Raji (cell line): ENCODE data around the gene ROBO1.

Source experiments
- POLR2A ChIP-seq: IDR thresholded peaks from 2 replicates; pipeline ENCODE4 v1.6.1; 2011; ENCODE audit warnings: low read depth, low read length, control low read depth; ENCODE audit not compliant: insufficient read depth

ROBO1 gene

DNA sequence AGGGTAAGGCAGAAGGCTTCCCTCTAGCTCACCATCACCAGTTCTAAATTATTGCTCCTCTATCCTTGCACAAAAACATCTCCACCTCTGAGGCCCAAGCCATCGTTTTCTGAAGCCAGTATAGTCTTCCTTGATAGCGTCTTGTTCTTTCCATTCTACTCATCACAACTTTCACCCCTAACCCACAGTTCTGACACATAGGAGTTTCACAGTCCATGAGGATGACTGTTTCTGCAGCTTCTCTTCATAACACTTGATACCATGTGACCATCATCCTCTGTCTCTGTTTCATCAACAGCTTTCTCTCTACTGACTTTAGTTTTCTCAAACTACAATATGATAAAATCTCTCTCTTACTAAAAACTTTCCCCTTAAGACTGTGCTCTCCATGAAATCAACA, 1166.5 kb downstream of the ROBO1 start:
- no peak for TF ChIP-seq POLR2A

DNA sequence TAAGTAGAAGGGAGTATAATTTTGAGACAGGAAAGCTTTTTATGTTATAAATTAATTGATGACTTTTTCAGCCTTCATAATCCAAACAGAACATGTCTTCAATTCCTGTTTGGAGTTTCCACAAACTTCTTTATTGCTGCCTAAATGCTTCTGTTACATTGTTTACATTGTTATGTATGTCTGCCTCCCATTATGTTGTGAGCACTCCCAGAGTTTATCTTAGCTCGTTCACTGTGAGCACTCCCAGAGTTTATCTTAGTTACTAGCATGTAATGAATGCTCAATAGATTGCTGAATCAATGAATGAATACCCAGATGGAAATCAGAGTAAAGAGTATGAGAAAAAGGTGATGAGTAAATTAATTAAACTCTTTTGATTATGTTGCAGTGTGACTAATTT, 1178.0 kb downstream of the ROBO1 start:
- TF ChIP-seq POLR2A = no peak

DNA sequence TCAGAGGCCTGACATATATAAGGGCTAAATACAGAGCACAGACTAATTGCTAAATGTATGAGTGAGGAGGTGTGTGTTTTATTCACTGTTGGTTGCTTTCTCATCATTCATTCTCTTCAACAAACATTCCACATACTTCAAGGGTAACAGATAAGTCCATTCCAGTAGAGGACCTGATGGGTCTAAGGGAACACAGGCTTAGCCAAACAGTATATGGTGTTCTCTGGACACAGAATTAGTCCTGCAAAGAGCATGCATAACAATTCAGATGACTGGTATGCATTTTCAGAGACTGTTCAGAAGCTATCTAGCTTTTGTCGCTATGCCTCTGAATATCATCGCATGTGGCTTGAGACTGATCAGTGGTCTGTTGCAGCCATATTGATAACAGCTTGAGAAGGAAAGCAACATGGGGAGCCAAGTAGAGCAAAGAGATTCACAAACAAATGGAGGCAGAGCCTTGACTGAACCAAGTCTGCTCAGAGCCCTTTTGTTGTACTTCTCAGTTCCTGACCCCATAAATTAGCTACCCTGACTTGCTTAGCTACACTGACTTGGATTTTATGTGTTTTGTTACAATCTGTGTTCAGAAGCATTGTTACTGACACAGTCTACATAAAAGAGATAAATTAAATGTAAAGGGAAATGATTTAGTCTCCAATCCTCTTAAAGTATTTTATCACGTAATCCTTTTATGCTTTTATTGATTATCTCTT, 1178.7 kb downstream of the ROBO1 start:
- TF ChIP-seq POLR2A = no peak

DNA sequence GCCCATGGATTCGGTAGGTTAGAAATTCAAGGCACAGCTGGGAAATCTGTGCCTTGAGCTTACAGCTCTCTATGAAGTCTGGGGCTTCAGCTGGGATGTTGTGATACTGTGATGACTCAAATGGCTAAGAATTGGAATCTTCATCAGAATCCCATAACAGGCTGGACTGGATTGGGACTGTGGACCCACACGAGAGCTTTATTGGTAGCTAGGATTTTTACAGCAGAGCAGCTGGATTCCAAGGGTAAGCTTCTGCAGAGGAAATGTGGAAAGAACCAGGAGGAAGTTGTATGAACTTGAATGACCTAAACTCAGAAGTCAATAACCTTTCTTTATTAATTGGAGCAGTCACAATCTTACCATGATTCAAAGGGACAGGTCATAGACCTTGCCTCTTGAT, 1187.1 kb downstream of the ROBO1 start:
- no peak for TF ChIP-seq POLR2A

DNA sequence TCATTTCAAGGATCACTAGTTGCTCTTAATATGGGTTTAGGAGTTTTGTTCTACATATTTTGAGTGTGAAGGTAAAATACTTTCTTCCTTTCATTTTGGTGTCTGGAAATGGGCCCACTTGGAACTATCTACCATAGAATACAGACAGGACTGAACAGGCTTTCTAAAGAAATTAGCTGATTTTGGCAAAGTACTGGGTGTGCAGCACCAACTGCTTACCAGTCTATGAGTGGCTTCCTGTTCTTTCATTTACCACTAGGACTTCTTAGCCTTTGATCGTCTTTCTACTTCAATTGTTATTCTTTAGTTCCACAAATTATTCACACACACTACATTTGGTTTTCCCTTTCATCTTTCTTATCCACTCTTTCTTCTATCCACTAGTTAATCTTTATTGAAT, 1196.3 kb downstream of the ROBO1 start:
- no peak for TF ChIP-seq POLR2A

DNA sequence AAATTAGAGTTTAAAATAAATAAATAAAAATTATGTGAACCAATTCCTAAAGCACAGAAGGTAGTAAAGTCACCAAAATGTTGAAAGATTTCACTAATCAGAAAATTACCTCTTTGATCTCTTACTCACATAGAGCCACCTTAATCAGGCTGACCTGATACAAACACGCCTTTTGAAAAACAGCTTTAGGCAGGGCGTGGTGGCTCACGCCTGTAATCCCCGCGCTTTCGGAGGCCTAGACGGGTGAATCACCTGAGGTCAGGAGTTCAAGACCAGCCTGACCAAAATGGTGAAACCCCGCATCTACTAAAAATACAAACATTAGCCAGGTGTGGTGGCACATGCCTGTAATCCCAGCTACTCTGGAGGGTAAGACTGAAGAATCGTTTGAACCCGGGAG, 1197.3 kb downstream of the ROBO1 start:
- no peak for TF ChIP-seq POLR2A

DNA sequence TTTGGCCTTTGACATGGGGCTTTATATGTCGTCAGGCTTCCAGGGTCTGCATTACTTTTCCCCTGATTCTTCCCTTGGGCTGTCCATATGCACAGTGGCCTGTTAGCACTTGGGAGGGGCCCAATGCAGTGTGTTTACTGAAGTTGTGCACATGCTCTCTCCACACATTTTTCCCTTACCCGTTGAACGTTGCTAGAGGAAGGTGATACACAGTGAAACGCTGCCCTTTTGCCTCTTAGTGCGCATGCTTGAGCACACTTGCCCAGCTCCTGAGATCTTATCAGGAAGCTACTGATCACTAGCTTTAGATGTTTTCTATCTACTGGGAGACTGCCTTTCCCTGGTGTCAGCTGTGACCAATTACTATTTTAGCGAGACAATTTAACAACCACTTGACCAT, 1198.0 kb downstream of the ROBO1 start:
- TF ChIP-seq POLR2A = no peak

DNA sequence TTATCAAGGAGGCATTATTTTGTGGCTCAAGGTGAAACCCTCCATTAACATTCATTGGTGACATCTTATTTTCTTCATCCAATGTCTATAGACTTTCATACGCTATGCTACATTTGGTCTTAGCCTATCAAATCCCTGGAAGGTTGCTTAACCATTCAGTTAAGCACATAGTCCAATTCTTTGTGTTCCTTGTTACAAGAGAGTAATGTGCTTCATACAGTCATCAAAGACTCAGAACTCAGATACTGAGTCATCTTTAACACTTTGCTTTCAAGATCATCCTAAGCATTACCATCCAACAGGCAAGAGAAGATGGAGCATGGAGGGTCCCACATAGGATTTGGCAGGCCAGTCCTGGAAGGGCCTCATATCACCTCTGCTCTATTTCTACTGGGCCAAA, 1202.1 kb downstream of the ROBO1 start:
- no peak for TF ChIP-seq POLR2A

DNA sequence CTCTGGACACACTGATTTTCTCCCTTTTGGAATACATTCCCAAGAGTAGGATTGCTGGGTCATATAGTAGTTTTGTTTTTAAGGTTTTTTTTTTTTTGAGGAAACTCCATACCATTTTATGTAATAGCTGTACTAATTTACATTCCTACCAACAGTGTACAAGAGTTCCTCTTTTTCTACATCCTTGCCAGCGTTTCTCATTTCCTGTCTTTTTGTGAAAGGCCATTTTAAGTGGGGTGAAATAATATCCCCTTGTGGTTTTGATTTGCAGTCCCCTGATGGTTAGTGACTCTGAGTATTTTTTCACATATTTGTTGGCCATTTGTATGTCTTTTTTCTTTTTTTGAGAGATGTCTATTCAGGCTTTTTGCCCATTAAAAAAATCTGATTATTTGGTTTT, 1205.5 kb downstream of the ROBO1 start:
- TF ChIP-seq POLR2A = no peak
